GM10847 (cell line): Measurements from ENCODE around the gene DDX39A.

Experiments
- POLR2A ChIP-seq: IDR thresholded peaks from 2 replicates; pipeline ENCODE4 v1.6.1; 2011; ENCODE audit not compliant: insufficient read length; ENCODE audit errors: extremely low read depth

The DDX39A gene

DNA sequence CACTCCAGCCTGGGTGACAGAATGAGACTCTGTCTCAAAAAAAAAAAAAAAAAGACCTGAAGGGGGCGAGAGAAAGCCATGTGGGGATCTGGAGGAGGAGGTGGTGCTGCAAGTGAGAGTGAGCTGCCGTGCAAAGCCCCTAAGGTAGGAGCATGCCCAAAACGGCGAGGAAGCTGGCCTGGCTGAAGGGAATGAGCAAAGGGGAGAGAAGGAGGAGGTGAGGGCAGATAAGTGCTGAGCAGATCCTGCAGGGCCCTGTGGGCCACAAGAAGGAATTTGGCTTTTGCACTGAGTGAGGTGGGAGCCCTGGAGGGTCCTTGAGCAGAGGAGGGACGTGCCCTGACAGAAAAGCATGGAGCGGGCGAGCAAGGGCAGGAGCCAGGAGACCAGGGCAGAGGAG is 57.3 kb downstream of the DDX39A start:
- TF ChIP-seq POLR2A, result no peak
